A673 (cell line): ENCODE data around the gene ZCCHC18. TPM values are rescaled to one million over a fixed set of nuclear protein-coding genes. Genes with fewer than 3 reads are reported as not detected.

Experiments used
- BruUV-seq: library from RNA; stranded (reverse); fragments of 400-500 nt; replicated peaks from 2 replicates; lab custom pipeline; 2021; lab: Mats Ljungman, UMichigan
- CTCF ChIA-PET: fragments of 300-600 bp; sonication (Branson Sonifier 250); formaldehyde crosslinking; loops from one replicate; lab custom pipeline; 2022; ENCODE audit warnings: antibody characterized with exemption; lab: Charles Lee
- POLR2A ChIA-PET: fragments of 300-600 bp; sonication (Branson Sonifier 250); formaldehyde crosslinking; loops from one replicate; lab custom pipeline; 2022; ENCODE audit warnings: antibody characterized with exemption; ENCODE audit not compliant: low non-redundant PET; lab: Charles Lee
- DNase-seq: peaks from one replicate; pipeline ENCODE4 v3.0.0-alpha.2; 2015; ENCODE audit warnings: low spot score
- H3K27ac ChIP-seq: fragments of 200-600 bp; sonication (generic); 2 replicates; pipeline ENCODE4 v1.5.1; 2016; ENCODE audit warnings: mixed run types, low read depth, mild to moderate bottlenecking, mixed read lengths, antibody characterized with exemption, low read length; ENCODE audit not compliant: poor library complexity, severe bottlenecking
- H3K27me3 ChIP-seq: fragments of 200-600 bp; sonication (generic); replicated peaks from 2 replicates; pipeline ENCODE4 v1.6.1; 2017; ENCODE audit warnings: mixed run types, low read depth, mild to moderate bottlenecking, mixed read lengths, antibody characterized with exemption, low read length; ENCODE audit not compliant: insufficient read depth, poor library complexity
- H3K36me3 ChIP-seq: fragments of 200-600 bp; sonication (generic); 2 replicates; pipeline ENCODE4 v1.6.1; 2016; ENCODE audit warnings: mixed run types, mild to moderate bottlenecking, mixed read lengths, antibody characterized with exemption, low read length; ENCODE audit not compliant: insufficient read depth, poor library complexity, severe bottlenecking
- H3K4me1 ChIP-seq: fragments of 200-600 bp; sonication (generic); 2 replicates; pipeline ENCODE4 v1.6.1; 2017; ENCODE audit warnings: mixed run types, mild to moderate bottlenecking, mixed read lengths, antibody characterized with exemption, low read length; ENCODE audit not compliant: insufficient read depth, poor library complexity, severe bottlenecking
- H3K4me3 ChIP-seq: fragments of 200-600 bp; sonication (generic); 2 replicates; pipeline ENCODE4 v1.5.1; 2016; ENCODE audit warnings: low read depth, mixed run types, mild to moderate bottlenecking, mixed read lengths, low read length; ENCODE audit not compliant: poor library complexity, severe bottlenecking
- H3K9me3 ChIP-seq: fragments of 200-600 bp; sonication (generic); 2 replicates; pipeline ENCODE4 v1.6.1; 2016; ENCODE audit warnings: mixed run types, low read depth, mild to moderate bottlenecking, mixed read lengths, antibody characterized with exemption, low read length; ENCODE audit not compliant: poor library complexity, severe bottlenecking
- CTCF ChIP-seq: fragments of 300-800, 200-600 bp; sonication (generic); conservative IDR thresholded peaks from 2 replicates; pipeline ENCODE4 v1.5.1; 2017; ENCODE audit warnings: low read depth, mild to moderate bottlenecking, antibody characterized with exemption, low read length, moderate library complexity, mixed read lengths
- EZH2 ChIP-seq: fragments of 200-600 bp; sonication (generic); IDR thresholded peaks from 2 replicates; pipeline ENCODE4 v1.6.1; 2017; ENCODE audit warnings: borderline replicate concordance, low read depth, mild to moderate bottlenecking, mixed read lengths, antibody characterized with exemption, low read length; ENCODE audit not compliant: poor library complexity, severe bottlenecking
- intact Hi-C: fragments of 100-400 bp; cut with micrococcal nuclease; formaldehyde crosslinking; loops from one replicate; pipeline ENCODE4 v1.10.0; 2022; ENCODE audit not compliant: unreplicated experiment
- total RNA-seq: library from RNA; stranded (reverse); gene quantifications from 2 replicates; pipeline ENCODE4 v1.2.3, GENCODE V29; 2021

ZCCHC18 gene
- total RNA-seq, 1 experiment from 2014 or later, result 0.54 TPM

- Histone ChIP-seq H3K27me3 (peaks cover 4% of the 10 kb centered on the region), H3K4me3 (no peak overlapping the region), H3K9me3 (no peaks in the 10 kb centered on the region), H3K4me1 (no peaks in the 10 kb centered on the region), H3K36me3 (no peaks in the 10 kb centered on the region), H3K27ac (no peak overlapping the region)
- TF ChIP-seq EZH2 (no peak), CTCF (no peak)
- BruUV-seq, result no TSS peak
- CTCF ChIA-PET, result no interaction called here
- intact Hi-C loops, result loop anchor here (2.0 to 10.0 kb wide), 3 partner anchors 293 to 603 kb away; partner anchors contain the start of gene MORF4L2
- POLR2A ChIA-PET, result no interaction called here
- DNase-seq, result peak; percentile 21
Measured at GRCh38 chrX:104137496-104137895, 25.2 kb downstream of the ZCCHC18 start.

- no TSS peak for BruUV-seq
- no peaks in the 10 kb centered on the region for H3K36me3 ChIP-seq
- H3K9me3 ChIP-seq, result no peaks in the 10 kb centered on the region
- intact Hi-C loops, result no loop called here
- H3K27me3 ChIP-seq, result no peaks in the 10 kb centered on the region
- CTCF ChIA-PET, result no interaction called here
- H3K4me3 ChIP-seq, result no peak overlapping the region
- H3K27ac ChIP-seq, result no peak overlapping the region
- POLR2A ChIA-PET, result no interaction called here
- TF ChIP-seq CTCF, result no peak
- no peak for TF ChIP-seq EZH2
- no peak for DNase-seq
- no peaks in the 10 kb centered on the region for H3K4me1 ChIP-seq
Measured at GRCh38 chrX:104141087-104141760, 28.9 kb downstream of the ZCCHC18 start.

GRCh38 chrX:104151037-104151436 is 38.7 kb downstream of the ZCCHC18 start:
- TF ChIP-seq EZH2, result no peak
- no peak for TF ChIP-seq CTCF
- POLR2A ChIA-PET, result no interaction called here
- Histone ChIP-seq H3K4me3 (no peak overlapping the region), H3K9me3 (no peaks in the 10 kb centered on the region), H3K4me1 (no peaks in the 10 kb centered on the region), H3K36me3 (no peaks in the 10 kb centered on the region), H3K27me3 (no peaks in the 10 kb centered on the region), H3K27ac (no peak overlapping the region)
- BruUV-seq, result no TSS peak
- CTCF ChIA-PET, result no interaction called here
- intact Hi-C loops, result no loop called here
- DNase-seq, result no peak
